HG03060 (cell line): ENCODE measurements around the gene ZNF223.
A peak's percentile ranks its signal among the peaks of the same experiment; 100 is the strongest.

Source experiments
- ATAC-seq: cut with Tn5 transposase; IDR thresholded peaks from one replicate; pipeline ENCODE4 v1.9.1; 2021; ENCODE audit warnings: low read depth, moderate number of reproducible peaks; ENCODE audit not compliant: unreplicated experiment

Gene ZNF223

GRCh38 chr19:44051650-44052402 lies at the start of gene ZNF223:
Gene ZNF223 (plus strand): TSS chr19:44052036. CDS start chr19:44055177, 3,141 bp downstream.
- no peak for ATAC-seq

DNA sequence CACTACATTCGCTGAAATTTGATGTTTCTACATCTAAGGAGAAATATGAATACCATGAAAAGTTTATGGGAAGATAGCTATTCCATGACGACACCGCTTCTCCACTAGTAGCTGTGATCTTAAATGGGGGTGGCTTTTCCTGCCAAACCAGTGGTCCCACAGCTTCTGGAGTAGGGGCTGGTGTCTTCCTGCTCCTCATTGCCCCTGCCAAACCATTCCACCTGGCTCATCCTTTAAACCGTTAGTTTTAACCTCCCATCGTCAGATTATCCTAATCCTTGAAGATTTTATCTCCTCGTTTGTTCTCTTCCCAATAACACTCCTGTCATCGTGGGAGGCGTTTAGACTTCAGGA lies 49.6 kb upstream of the ZNF223 start:
- ATAC-seq = no peak

DNA sequence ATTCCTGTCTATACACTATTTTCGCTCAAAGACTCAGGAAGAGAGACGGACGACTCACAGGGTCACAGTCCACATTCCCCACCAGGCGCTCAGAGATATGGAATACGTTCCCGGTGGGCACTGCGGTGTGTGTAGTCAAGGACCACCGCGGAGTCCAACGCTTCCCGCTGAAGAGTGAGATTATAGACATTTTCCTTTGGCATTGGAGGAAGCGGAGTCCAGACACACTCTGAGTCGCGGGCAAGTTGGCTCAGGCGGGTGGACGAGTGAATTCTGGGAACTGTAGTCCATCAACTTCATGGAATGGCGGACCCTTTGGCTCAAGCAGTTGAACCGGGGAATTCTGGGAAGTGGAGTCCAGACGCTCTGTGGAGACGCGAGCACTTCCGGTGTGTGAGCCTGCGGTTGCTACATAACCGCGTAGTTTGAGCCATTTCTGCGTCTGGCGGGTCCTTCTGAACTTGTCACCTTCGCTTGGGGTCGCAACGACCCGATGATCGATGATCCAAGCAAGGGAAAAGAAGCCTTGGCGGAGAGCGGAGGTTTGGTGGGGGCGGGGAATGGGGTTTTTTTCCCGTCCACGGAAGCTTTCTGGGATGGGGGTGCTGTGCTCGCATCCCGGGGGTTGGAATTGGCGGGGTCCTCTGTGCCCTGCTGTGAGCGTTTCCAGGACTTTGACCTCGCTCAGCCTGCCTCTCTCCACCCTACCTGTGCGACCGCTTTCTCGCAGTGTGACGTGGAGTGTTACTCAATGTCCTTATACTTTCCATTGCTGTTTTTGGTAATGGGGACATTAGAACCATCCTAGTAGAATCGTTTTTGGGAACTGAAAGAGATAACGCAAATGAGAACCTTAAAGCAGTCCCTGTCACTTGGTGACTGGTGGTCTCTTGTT lies 49.0 kb upstream of the ZNF223 start, which contains the start of gene ZNF230:
Gene ZNF230, plus strand, starts transcription at position 392 of the 895 bp plus-strand sequence. CDS start 4,122 bp downstream, outside the sequence.
- peak; percentile 75 for ATAC-seq

GRCh38 chr19:44003461-44004009 lies 48.3 kb upstream of the ZNF223 start:
- no peak for ATAC-seq

GRCh38 chr19:44005973-44006372 lies 45.9 kb upstream of the ZNF223 start:
- ATAC-seq = no peak

DNA sequence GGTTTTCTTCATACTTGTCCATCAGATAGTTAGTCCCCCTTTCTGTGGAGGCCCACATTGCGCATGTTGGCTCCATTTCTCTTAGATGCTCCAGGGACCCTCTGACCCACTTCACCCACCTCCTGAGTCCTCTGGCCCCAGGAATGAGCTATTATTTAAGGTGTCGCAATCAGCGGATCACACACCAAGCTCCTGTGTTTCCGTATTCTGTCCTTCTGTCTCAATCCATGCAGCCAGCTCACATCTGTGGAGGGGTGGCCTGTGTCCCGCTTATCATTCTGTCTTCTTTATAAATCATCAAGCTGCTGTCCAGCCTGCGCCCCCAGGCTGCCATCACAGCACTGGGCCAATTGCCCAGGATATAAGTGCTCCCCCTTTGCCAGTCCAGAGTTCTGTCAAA lies 44.4 kb upstream of the ZNF223 start:
- no peak for ATAC-seq

DNA sequence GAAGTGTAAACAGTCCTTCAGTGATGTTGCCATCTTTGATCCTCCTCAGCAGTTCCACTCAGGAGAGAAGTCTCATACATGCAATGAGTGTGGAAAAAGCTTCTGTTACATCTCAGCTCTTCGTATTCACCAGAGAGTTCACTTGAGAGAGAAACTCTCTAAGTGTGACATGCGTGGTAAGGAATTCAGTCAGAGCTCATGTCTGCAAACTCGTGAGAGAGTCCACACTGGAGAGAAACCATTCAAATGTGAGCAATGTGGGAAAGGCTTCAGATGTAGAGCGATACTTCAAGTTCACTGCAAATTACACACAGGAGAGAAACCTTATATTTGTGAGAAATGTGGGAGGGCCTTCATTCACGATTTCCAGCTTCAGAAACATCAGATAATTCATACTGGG lies 41.4 kb upstream of the ZNF223 start:
- no peak for ATAC-seq

GRCh38 chr19:44019498-44019897 lies 32.3 kb upstream of the ZNF223 start:
- ATAC-seq = no peak

DNA sequence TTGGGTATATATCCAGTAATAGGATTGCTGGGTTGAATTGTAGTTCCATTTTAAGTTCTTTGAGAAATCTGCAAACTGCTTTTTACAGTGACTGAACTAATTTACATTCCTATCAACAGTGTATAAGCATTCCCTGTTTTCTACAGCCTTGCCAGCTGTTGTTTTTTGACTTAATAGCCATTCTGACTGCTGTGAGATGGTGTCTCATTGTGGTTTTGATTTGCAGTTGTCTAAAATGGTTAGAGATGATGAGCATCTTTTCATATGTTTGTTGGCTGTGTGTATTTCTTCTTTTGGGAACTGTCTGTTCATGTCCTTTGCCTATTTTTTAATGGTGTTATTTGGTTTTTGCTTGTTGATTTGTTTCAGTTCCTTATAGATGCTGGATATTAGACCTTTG lies 30.6 kb upstream of the ZNF223 start:
- no peak for ATAC-seq

DNA sequence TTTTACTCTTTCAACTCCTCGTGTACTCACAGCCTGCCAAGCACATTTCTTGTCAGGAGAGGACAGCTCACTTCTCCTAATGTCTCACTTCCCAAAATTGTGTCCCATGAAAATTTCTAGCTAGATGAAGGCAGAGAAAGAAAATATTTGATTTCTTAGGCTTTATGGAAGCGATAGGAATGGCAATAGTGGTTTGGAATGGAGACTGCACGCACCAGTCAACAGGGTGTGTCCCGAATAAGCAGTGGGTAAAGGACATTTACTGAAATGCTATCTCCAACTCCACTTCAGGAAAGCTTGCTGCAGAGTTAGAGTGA lies 27.0 kb upstream of the ZNF223 start:
- no peak for ATAC-seq

DNA sequence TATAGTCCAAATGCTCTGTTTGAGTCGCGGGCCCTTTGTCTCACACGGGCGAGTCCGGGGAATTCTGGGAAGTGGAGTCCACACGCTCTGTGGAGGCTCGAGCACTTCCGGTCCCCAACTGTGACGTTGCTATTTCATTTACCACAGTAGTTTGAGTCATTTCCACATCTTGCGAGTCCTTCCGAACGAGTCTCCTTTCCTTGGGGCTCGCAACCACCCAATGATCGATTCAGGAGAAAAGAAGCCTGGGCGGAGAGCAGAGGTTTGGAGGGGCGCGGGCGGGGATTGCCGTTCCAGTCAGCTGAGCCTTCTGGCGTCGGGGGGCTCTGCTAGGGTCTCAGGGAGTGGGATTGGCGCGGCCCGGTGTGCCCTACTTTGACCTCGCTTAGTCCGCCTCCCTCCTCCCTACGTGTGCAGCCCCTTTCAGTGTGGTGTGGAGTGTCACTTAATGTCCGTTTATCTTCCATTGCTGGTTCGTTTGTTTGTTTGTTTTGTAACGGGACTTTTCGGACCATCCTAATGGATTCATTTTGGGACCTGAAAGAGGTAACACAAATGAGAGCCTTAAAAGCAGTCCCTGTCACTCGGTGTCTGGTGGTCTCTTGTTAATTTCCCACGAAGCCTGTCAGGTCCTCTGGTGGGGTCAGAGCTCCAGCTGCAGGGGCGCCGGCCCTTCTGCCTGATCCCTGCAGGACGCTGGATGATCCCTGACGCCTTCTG lies 26.5 kb upstream of the ZNF223 start, which contains the start of gene ZNF222:
Gene ZNF222, plus strand, starts transcription at position 163 of the 720 bp plus-strand sequence. Its CDS starts 58 bp downstream, at position 221.
- no peak for ATAC-seq

GRCh38 chr19:44026622-44027021 lies 25.2 kb upstream of the ZNF223 start:
- ATAC-seq = no peak

DNA sequence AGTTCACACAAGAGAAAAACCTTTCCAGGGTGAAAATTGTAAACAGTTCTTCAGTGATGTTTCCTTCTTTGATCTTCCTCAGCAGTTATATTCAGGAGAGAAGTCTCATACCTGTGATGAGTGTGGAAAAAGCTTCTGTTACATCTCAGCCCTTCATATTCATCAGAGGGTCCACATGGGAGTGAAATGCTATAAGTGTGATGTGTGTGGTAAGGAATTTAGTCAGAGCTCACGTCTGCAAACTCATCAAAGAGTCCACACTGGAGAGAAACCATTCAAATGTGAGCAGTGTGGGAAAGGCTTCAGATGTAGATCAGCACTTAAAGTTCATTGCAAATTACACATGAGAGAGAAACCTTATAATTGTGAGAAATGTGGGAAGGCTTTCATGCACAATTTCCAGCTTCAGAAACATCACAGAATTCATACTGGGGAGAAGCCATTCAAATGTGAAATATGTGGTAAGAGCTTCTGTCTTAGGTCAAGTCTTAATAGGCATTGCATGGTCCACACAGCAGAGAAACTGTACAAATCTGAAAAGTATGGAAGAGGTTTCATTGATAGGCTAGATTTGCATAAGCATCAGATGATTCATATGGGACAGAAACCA lies 19.7 kb upstream of the ZNF223 start:
- no peak for ATAC-seq

GRCh38 chr19:44042147-44042546 lies 9.7 kb upstream of the ZNF223 start:
- no peak for ATAC-seq

GRCh38 chr19:44050740-44051649 lies 841 bp upstream of the ZNF223 start:
- ATAC-seq = no peak

DNA sequence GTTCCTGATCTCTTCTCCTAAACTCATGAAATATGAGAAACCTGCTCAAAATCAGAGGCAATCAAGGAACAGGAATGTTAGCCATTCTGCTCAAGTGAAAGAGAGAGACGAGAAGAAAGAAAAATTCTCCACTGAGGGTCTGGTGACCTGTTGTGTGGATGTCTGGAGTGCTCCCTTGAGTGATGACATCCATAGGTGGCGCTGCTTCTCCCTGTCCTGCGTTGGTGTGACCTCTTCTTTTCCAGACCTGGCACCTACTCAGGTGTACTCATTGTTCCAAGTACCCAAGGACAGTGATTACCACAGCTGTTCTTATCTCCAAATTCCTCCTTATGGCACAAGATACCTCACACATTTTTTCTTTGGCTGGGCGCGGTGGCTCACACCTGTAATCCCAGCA lies 4.0 kb downstream of the ZNF223 start:
- no peak for ATAC-seq

GRCh38 chr19:44059229-44059628 lies 7.4 kb downstream of the ZNF223 start:
- no peak for ATAC-seq

DNA sequence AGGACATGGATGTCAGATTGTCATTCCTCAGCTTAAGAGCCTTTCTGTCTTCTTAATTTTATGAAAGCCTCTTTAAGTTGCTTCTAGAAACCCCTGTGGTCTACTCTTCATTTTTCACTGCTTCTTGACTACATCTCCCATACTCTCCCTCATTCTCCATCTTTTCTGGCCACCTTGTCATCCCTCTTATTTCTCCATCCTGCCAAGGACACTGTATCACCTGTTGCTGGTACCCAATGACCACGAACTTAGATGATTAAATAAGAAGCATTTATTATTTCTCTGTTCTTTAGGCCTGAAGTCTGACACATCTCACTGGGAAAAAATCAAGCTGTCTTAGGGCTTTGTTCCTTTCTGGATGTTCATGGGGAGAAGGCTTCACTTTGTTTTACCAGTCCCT lies 9.2 kb downstream of the ZNF223 start:
- ATAC-seq = no peak

- ATAC-seq = no peak
Observed at GRCh38 chr19:44066305-44066704, 14.5 kb downstream of the ZNF223 start.
